Coronary artery (tissue), 2 donors: ENCODE measurements around the gene SETD1B.

Experiments used
- DNase-seq: peaks from one replicate; pipeline ENCODE4 v3.0.0-alpha.2; 2017; ENCODE audit warnings: low spot score
- H3K27ac ChIP-seq, 2 donors: fragments of 200-600 bp; sonication (generic); one replicate each; pipeline ENCODE4 v1.5.1; 2016 to 2019
- H3K4me3 ChIP-seq: fragments of 200-600 bp; sonication (generic); 2 replicates; pipeline ENCODE4 v1.5.1; 2016; ENCODE audit warnings: mild to moderate bottlenecking, moderate library complexity
- TF ChIP-seq, protein P1 (sequence below): fragments of 200-600 bp; sonication (generic); IDR thresholded peaks from one replicate; pipeline ENCODE4 v1.5.1; 2019; ENCODE audit warnings: antibody characterized with exemption

The SETD1B gene

DNA sequence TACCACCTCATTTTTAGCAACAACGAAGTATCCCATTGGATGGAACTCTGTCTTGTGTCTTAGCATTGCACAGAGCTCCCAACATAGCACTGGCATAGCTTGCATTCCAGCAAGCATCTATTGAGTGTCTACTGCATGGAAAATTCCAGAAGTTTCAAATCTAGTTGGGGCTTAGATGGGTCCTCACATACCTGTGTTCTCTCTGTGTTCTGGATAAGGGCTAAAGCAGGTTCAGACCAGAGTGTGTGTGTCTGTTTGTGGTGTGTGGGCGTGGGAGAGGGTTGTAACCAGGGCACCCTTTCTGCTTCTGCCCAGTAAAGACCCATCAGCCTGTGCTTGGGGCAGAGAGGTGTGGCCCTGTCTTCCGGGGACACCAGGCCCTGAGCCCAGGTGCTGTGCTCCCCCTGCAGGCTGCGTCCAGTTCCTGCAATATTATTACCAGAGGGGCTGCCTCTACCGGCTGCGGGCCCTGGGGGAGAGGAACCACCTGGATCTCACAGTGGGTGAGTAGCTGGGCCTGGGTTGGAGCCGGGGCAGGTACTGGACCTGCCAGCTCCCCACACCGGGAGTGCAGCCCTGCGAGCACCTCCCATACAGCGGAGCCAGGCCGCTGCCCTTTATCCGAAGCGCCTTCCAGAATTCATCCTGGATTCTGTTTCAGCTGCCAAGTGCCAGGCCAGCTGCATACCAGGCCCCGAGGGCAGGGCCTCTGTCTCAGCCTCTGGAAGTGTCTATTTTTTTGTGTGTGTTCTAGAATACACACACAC, 30.6 kb upstream of the SETD1B start:
- peak overlapping the region; percentile 6 to 70 for H3K27ac ChIP-seq
- TF ChIP-seq, protein P1, sequence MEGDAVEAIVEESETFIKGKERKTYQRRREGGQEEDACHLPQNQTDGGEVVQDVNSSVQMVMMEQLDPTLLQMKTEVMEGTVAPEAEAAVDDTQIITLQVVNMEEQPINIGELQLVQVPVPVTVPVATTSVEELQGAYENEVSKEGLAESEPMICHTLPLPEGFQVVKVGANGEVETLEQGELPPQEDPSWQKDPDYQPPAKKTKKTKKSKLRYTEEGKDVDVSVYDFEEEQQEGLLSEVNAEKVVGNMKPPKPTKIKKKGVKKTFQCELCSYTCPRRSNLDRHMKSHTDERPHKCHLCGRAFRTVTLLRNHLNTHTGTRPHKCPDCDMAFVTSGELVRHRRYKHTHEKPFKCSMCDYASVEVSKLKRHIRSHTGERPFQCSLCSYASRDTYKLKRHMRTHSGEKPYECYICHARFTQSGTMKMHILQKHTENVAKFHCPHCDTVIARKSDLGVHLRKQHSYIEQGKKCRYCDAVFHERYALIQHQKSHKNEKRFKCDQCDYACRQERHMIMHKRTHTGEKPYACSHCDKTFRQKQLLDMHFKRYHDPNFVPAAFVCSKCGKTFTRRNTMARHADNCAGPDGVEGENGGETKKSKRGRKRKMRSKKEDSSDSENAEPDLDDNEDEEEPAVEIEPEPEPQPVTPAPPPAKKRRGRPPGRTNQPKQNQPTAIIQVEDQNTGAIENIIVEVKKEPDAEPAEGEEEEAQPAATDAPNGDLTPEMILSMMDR = peak; percentile 77

DNA sequence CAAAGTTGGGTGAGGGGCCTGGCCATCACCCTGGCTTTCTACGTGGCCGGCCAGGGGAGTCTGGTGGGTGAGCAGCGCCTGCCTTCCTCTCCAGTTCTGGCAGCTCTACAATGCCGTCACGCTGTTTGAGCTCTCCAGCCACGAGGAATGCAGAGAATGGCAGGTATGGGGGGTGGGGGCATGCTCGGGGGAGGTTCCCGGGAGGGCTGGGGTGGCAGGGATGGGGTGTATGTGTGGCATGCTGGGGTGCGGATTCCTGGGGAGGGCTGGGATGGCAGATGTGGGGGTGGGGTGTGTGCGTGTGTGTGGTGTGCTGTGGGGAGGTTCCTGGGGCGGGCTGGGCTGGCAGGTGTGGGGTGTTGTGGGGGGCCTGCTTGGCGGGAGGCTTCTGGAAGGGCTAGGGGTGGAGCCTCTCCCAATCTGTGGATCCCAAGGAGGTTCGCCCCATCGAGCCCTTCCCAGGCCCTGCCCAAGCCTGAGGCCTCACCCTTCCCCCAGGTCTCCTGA, 28.8 kb upstream of the SETD1B start:
- H3K4me3 ChIP-seq = no peak overlapping the region
- TF ChIP-seq, protein P1 = no peak
- no peak for DNase-seq
- H3K27ac ChIP-seq = no peak overlapping the region

More for the DNA sequence above, 30.6 kb upstream of the SETD1B start:
- DNase-seq = no peak
- peak overlapping the region; percentile 28 for H3K4me3 ChIP-seq

DNA sequence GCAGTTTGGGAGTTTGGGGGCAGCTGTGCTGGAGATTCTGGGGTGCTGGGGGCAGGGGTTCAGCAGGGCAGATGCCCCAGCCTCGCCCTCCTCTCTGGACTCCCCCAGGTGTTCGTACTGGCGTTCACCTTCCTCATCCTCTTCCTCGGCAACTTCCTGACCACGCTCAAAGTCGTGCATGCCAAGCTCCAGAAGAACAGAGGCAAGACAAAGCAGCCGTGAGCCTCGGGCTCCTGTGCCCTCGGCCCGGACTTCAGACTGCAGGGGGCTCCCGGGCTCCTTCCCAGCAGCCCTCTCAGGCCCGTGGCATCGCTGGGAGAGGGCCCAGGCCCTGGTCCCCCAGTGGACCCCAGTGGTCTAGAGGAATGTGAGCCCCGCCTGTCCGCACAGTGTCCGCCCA, 28.3 kb upstream of the SETD1B start:
- Histone ChIP-seq H3K4me3 (no peak overlapping the region), H3K27ac (no peak overlapping the region)
- DNase-seq = no peak
- TF ChIP-seq, protein P1 = no peak

DNA sequence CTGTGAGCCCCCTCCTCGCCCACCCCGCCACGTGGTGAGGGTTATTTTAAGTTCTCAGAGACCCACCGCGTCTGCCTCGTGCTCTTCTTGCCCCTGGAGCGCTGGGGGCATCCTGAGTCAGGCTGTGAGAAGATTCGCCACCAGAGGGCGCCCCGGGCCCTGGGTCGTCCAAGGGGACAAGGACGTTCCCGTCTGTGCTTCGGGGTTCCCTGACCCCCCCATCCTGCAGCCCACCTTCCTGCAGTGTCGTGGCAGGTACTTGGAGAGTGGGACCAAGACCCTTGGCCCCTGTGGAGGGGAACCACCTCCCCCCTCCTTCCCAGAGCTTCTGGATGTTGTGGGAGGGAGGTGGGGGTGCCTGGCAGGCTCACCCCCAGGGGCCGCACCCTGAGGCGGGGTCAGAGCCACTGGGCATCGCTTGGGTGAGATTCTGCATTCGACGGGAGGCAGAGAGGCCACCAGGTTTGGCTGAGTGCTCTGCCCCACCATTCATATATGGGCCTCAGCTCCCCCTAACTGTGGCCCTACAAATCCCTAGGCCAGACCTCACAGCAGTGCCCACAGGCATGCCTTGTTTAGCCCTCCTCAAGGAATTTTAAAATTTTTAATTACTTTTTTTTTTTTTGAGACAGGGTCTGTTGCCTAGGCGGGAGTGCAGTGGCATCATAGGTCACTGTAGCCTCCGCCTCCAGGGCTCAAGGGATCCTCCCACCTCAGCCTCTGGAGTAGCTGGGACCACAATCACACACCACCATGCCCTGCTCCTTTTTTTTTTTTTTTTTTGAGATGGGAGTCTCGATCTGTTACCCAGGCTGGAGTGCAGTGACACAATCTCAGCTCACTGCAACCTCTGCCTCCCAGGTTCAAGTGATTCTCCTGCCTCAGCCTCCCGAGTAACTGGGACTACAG, 27.4 kb upstream of the SETD1B start:
- H3K4me3 ChIP-seq = no peak overlapping the region
- no peak overlapping the region for H3K27ac ChIP-seq
- no peak for DNase-seq
- TF ChIP-seq, protein P1 = peak; percentile 70

DNA sequence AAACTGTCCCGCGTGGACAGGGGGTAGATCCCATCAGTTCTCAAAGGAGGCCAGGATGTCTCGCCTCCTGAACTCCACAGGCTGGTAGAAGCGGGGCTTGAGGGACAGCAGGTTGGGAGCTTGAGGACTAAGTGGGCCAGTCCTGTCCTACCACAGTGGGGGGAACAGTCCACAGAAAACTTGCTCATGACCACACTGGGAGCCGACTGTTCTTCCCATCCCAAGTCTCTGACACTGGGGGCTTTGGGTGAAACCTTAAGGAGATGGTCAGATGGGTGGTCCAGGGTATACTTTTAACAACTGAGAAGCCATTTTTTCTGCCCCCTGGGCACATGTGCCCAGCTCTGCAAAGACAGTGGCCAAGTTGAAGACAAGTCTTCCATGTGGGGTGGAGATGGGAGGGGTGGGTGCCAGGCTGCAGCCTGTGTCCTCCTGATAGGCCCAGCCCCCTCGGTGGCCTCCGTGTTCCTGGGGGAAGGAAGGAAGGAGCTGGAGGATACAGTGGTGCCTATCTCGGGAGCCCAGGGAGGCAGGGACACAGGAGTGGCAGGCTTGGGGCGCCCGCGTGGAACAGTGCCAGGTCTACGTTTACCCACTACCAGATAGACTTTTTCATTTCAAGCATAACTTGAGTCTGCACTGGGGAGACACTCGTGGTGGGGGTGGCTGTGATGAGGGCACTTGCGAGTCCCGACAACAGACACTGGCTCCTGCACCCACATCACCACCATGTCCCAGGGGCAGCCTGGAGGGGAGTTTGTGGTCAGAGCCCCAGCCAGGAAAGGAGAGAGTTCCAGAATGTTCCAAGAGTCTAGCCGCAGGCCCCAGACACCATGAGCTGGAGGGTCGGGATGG, 25.0 kb upstream of the SETD1B start:
- Histone ChIP-seq H3K4me3 (no peak overlapping the region), H3K27ac (no peak overlapping the region)

DNA sequence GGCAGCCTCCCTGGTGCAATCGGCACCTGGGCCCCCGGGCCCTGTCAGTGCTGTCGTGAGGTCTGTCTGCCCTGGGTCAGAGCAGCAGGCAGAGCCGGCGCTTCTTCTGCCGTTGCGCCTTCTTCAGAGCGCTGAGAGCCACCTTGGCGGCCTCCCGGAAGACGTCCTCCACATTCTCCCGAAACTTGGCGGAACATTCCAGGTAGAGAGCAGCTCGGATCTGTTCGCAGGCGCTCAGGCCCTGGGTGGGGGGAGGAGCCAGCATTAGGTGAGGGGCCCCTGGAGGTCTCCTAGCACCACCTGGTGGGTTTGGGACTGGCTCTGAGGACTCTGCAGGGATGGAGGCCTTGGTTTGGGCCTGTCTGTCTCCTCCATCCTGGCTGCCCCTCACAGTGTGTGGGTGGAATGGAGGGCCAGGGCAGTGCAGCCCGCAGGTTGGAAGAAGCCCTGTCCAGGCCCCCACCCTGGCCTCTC, 24.4 kb upstream of the SETD1B start:
- H3K4me3 ChIP-seq = no peak overlapping the region
- no peak overlapping the region for H3K27ac ChIP-seq
- TF ChIP-seq, protein P1 = no peak
- DNase-seq = no peak

More for the DNA sequence above, 25.0 kb upstream of the SETD1B start:
- TF ChIP-seq, protein P1 = no peak
- DNase-seq = no peak
